CD4-positive, alpha-beta T cell treated with Interferon gamma for 1 hour (primary cell): ENCODE measurements around the gene C1orf94.

Experiments used
- DNase-seq: peaks from one replicate; pipeline ENCODE4 v3.0.0-alpha.2; 2020

The C1orf94 gene

DNA sequence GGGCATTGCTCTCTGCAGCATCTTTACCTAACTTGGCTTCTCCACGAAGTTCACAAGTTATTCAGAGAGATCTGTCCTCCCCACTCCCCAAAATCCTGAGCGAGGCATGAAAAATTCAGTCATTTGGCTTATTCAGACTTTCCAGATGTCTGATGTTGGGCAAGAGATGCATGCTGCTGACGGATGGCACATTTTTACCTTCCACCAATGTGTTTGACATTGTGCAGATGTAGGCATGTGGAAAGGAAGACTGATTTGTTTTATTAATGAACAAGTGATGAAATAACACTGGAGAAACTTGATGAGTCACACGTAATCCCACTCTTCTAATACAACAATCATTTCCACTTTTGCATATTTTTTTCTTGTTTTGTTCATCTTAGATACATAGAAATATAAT lies 86.7 kb downstream of the C1orf94 start:
- DNase-seq, result no peak

GRCh38 chr1:34265396-34265795 lies 88.7 kb downstream of the C1orf94 start:
- DNase-seq, result no peak

- no peak for DNase-seq
Observed at GRCh38 chr1:34266127-34266951, 89.6 kb downstream of the C1orf94 start.

GRCh38 chr1:34267326-34267725 lies 90.6 kb downstream of the C1orf94 start:
- no peak for DNase-seq

GRCh38 chr1:34268311-34268954 lies 91.7 kb downstream of the C1orf94 start:
- no peak for DNase-seq
